HG02678 (cell line): ENCODE results near the gene UBE2O.
A peak's percentile ranks its signal among the peaks of the same experiment; 100 is the strongest.

Experiments used
- ATAC-seq: cut with Tn5 transposase; IDR thresholded peaks from one replicate; pipeline ENCODE4 v1.9.1; 2021; ENCODE audit warnings: mild to moderate bottlenecking, moderate library complexity; ENCODE audit not compliant: unreplicated experiment

Gene UBE2O

GRCh38 chr17:76468634-76469010 is 15.7 kb upstream of the UBE2O start:
- ATAC-seq, result no peak

GRCh38 chr17:76467809-76468633 is 15.1 kb upstream of the UBE2O start:
- no peak for ATAC-seq

GRCh38 chr17:76467366-76467765 is 14.4 kb upstream of the UBE2O start, which contains the start of gene AANAT:
Gene AANAT (plus strand): TSS chr17:76467603. CDS start chr17:76468747, 1,144 bp downstream.
- ATAC-seq, result no peak

GRCh38 chr17:76466775-76467130 is 13.8 kb upstream of the UBE2O start:
- no peak for ATAC-seq

- no peak for ATAC-seq
Observed at GRCh38 chr17:76462556-76463290, 9.8 kb upstream of the UBE2O start.

- no peak for ATAC-seq
Observed at GRCh38 chr17:76461765-76462555, 9.0 kb upstream of the UBE2O start.

GRCh38 chr17:76459674-76460073 is 6.7 kb upstream of the UBE2O start:
- no peak for ATAC-seq

GRCh38 chr17:76458580-76459490 is 5.9 kb upstream of the UBE2O start:
- ATAC-seq, result no peak

GRCh38 chr17:76453431-76453743 is 435 bp upstream of the UBE2O start:
- no peak for ATAC-seq

- ATAC-seq, result peak; percentile 25
Observed at GRCh38 chr17:76452127-76452659, 759 bp downstream of the UBE2O start.

GRCh38 chr17:76451506-76451905 is 1.4 kb downstream of the UBE2O start:
- no peak for ATAC-seq

GRCh38 chr17:76449126-76449525 is 3.8 kb downstream of the UBE2O start:
- no peak for ATAC-seq

GRCh38 chr17:76447931-76448652 is 4.9 kb downstream of the UBE2O start:
- no peak for ATAC-seq

GRCh38 chr17:76446449-76447231 is 6.3 kb downstream of the UBE2O start:
- ATAC-seq, result no peak

- ATAC-seq, result no peak
Observed at GRCh38 chr17:76445697-76446448, 7.1 kb downstream of the UBE2O start.

- no peak for ATAC-seq
Observed at GRCh38 chr17:76444518-76445311, 8.2 kb downstream of the UBE2O start.
